ENCODE measurements around the gene NREP.

DNA sequence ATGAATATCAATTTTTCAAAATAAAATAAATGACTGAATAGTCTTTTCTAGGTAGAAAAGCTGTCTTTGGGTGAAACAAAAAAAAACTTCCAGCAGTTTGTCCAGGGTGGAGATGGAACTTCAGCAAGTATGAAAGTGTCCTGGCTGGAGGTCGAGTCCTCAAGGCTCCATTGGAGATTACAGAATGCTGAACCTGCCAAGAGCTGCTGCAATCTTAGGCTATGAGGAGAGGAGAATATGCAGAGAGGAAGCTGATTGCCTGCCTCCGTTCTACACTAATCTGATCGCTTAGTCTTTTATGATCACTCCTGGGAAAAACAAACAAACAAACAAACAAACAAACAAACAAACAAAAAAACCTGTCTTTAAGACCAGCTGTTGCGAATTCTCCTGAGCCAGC is 50.6 kb downstream of the NREP start:
- no peak for TF ChIP-seq EZH2 (IDR thresholded peaks at IDR 0.05; ENCODE audit: low read depth)
- TF ChIP-seq, protein P1, sequence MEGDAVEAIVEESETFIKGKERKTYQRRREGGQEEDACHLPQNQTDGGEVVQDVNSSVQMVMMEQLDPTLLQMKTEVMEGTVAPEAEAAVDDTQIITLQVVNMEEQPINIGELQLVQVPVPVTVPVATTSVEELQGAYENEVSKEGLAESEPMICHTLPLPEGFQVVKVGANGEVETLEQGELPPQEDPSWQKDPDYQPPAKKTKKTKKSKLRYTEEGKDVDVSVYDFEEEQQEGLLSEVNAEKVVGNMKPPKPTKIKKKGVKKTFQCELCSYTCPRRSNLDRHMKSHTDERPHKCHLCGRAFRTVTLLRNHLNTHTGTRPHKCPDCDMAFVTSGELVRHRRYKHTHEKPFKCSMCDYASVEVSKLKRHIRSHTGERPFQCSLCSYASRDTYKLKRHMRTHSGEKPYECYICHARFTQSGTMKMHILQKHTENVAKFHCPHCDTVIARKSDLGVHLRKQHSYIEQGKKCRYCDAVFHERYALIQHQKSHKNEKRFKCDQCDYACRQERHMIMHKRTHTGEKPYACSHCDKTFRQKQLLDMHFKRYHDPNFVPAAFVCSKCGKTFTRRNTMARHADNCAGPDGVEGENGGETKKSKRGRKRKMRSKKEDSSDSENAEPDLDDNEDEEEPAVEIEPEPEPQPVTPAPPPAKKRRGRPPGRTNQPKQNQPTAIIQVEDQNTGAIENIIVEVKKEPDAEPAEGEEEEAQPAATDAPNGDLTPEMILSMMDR (conservative IDR thresholded peaks at IDR 0.05), result no peak
